T-cell (primary cell): ENCODE results near the gene COL12A1. TPM values are rescaled to one million over a fixed set of nuclear protein-coding genes. Genes with fewer than 3 reads are reported as not detected.

Experiments used
- ATAC-seq, 4 experiments: fragments of 200-7000 bp in 3 of 4; fragments of 150-1000 bp in 1 of 4; cut with Tn5 transposase; replicated peaks in 1 of 4; 1 replicate in 3 of 4; 2 replicates in 1 of 4; pipeline ENCODE4 v1.10.0; 2021; ENCODE audit warnings: moderate library complexity in 3 of 4, mild to moderate bottlenecking in 2 of 4, moderate number of reproducible peaks in 1 of 4
- CTCF ChIA-PET, 2 donors: fragments of 300-600 bp; sonication (Branson Sonifier 250); formaldehyde crosslinking; loops; one replicate each; lab custom pipeline; 2022; ENCODE audit warnings: antibody characterized with exemption in 2 of 2; lab: Charles Lee
- POLR2A ChIA-PET, 2 donors: fragments of 300-600 bp; sonication (Branson Sonifier 250); formaldehyde crosslinking; loops; one replicate each; lab custom pipeline; 2022; ENCODE audit warnings: antibody characterized with exemption in 2 of 2; lab: Charles Lee
- DNase-seq, 35 experiments: peaks; one replicate each; pipeline versions ENCODE4 v3.0.0 to v3.0.0-alpha.2; 2013 to 2023
- H3K27ac ChIP-seq: one replicate; pipeline ENCODE4 v1.5.1; 2013; ENCODE audit warnings: low read length
- H3K27me3 ChIP-seq, 2 experiments: replicated peaks in 1 of 2; 1 replicate in 1 of 2; 2 replicates in 1 of 2; pipeline versions ENCODE4 v1.6.1 to v1.7.0; 2013; ENCODE audit warnings: low read length in 1 of 2, mixed read lengths in 1 of 2; ENCODE audit not compliant: control insufficient read depth in 2 of 2, insufficient read depth in 2 of 2; ENCODE audit errors: extremely low read depth in 1 of 2
- H3K36me3 ChIP-seq, 2 donors: 1 replicate in 1 of 2; 2 replicates in 1 of 2; pipeline versions ENCODE4 v1.6.1 to v1.7.0; 2013; ENCODE audit warnings: low read length in 1 of 2; ENCODE audit not compliant: control insufficient read depth in 2 of 2, insufficient read depth in 1 of 2; ENCODE audit errors: extremely low read depth in 1 of 2
- H3K4me1 ChIP-seq, 2 experiments: 1 replicate in 1 of 2; 2 replicates in 1 of 2; pipeline versions ENCODE4 v1.6.1 to v1.7.0; 2013; ENCODE audit warnings: low read length in 2 of 2, mixed read lengths in 1 of 2; ENCODE audit not compliant: insufficient read depth in 2 of 2, control insufficient read depth in 1 of 2; ENCODE audit errors: extremely low read depth in 1 of 2
- H3K4me3 ChIP-seq, 2 donors: 1 replicate in 1 of 2; 2 replicates in 1 of 2; pipeline versions ENCODE4 v1.5.1 to v1.7.0; 2013; ENCODE audit warnings: mild to moderate bottlenecking in 2 of 2, low read length in 1 of 2, moderate library complexity in 1 of 2; ENCODE audit not compliant: control insufficient read depth in 1 of 2; ENCODE audit errors: extremely low read depth in 1 of 2
- H3K9me3 ChIP-seq: 2 replicates; pipeline ENCODE4 v1.7.0; 2013
- H3K27ac Mint-ChIP-seq, 2 donors: one replicate each; pipeline ENCODE4 v1.8.0; 2020 to 2021; ENCODE audit warnings: mild to moderate bottlenecking in 2 of 2, mixed read lengths in 2 of 2
- H3K27me3 Mint-ChIP-seq, 2 donors: one replicate each; pipeline ENCODE4 v1.8.0; 2021 to 2022; ENCODE audit warnings: mixed read lengths in 2 of 2
- H3K36me3 Mint-ChIP-seq: one replicate; pipeline ENCODE4 v1.8.0; 2021; ENCODE audit warnings: mixed read lengths
- H3K4me1 Mint-ChIP-seq, 3 donors: one replicate each; pipeline ENCODE4 v1.8.0; 2020 to 2022; ENCODE audit warnings: mixed read lengths in 3 of 3, mild to moderate bottlenecking in 1 of 3
- H3K4me3 Mint-ChIP-seq, 3 donors: one replicate each; pipeline ENCODE4 v1.8.0; 2020 to 2022; ENCODE audit warnings: mild to moderate bottlenecking in 3 of 3, mixed read lengths in 3 of 3, moderate library complexity in 3 of 3
- H3K9me3 Mint-ChIP-seq, 3 donors: one replicate each; pipeline ENCODE4 v1.8.0; 2020 to 2022; ENCODE audit warnings: mixed read lengths in 3 of 3
- WGBS: methylation state at CpG from one replicate; pipeline ENCODE4 v1.1.5; 2013; ENCODE audit warnings: missing lambda C conversion rate; ENCODE audit not compliant: insufficient coverage; 5-methylcytosine and 5-hydroxymethylcytosine counted together
- total RNA-seq, 35 experiments: library from RNA in 6 of 35; stranded (reverse) in 6 of 35; fragments of 120-200 nt in 1 of 35; gene quantifications; one replicate each; pipeline versions ENCODE4 v1.2.1 to v1.2.4 and lab custom pipeline; 2013 to 2026

The COL12A1 gene
- total RNA-seq, 5 donors from 2014 or later (not counting 1 experiment from before 2014, with no cell fraction given): 0.59 to 0.95 (median 0.76) TPM; not detected in 2

- Mint-ChIP-seq H3K27me3 (peaks cover 0 to 4% of the 10 kb centered on the region in 2 donors), H3K9me3 (peaks cover 0 to 12% (median 5%) of the 10 kb centered on the region in 3 donors), H3K4me3 (no peak overlapping the region), H3K36me3 (no peaks in the 10 kb centered on the region), H3K27ac (no peak overlapping the region), H3K4me1 (no peaks in the 10 kb centered on the region)
- WGBS: no CpG with 5 or more reads among the region's 1 CpG
- ATAC-seq: no peak
- H3K27me3 ChIP-seq: no peaks in the 10 kb centered on the region
- no peak overlapping the region for H3K27ac ChIP-seq
- no peaks in the 10 kb centered on the region for H3K4me1 ChIP-seq
- DNase-seq: no peak
- no peak overlapping the region for H3K4me3 ChIP-seq
- POLR2A ChIA-PET: no interaction called here
- no peaks in the 10 kb centered on the region for H3K36me3 ChIP-seq
- H3K9me3 ChIP-seq: no peaks in the 10 kb centered on the region
- CTCF ChIA-PET: no interaction called here
Observed at GRCh38 chr6:75070244-75070643, 135.6 kb downstream of the COL12A1 start.

- ATAC-seq: no peak
- H3K27me3 ChIP-seq: no peaks in the 10 kb centered on the region
- H3K4me1 Mint-ChIP-seq: no peaks in the 10 kb centered on the region
- POLR2A ChIA-PET: no interaction called here
- no peaks in the 10 kb centered on the region for H3K4me1 ChIP-seq
- DNase-seq: no peak
- no peaks in the 10 kb centered on the region for H3K9me3 ChIP-seq
- no peak overlapping the region for H3K27ac Mint-ChIP-seq
- WGBS: 80% methylated on average over 3 of the region's 5 CpGs
- H3K9me3 Mint-ChIP-seq: peaks cover 0 to 14% (median 5%) of the 10 kb centered on the region in 3 donors
- H3K36me3 ChIP-seq: no peaks in the 10 kb centered on the region
- no peaks in the 10 kb centered on the region for H3K27me3 Mint-ChIP-seq
- H3K27ac ChIP-seq: no peak overlapping the region
- H3K36me3 Mint-ChIP-seq: no peaks in the 10 kb centered on the region
- no peak overlapping the region for H3K4me3 ChIP-seq
- H3K4me3 Mint-ChIP-seq: no peak overlapping the region
- CTCF ChIA-PET: no interaction called here
Observed at GRCh38 chr6:75065523-75065922, 140.3 kb downstream of the COL12A1 start.

- H3K36me3 ChIP-seq: no peaks in the 10 kb centered on the region
- no peaks in the 10 kb centered on the region for H3K27me3 Mint-ChIP-seq
- H3K4me3 Mint-ChIP-seq: no peak overlapping the region
- ChIA-PET CTCF (no interaction called here), POLR2A (no interaction called here)
- no peaks in the 10 kb centered on the region for H3K27me3 ChIP-seq
- H3K4me1 ChIP-seq: no peaks in the 10 kb centered on the region
- H3K9me3 Mint-ChIP-seq: peaks cover 0 to 8% (median 4%) of the 10 kb centered on the region in 3 donors
- WGBS: no CpG with 5 or more reads among the region's 3 CpGs
- no peaks in the 10 kb centered on the region for H3K9me3 ChIP-seq
- ATAC-seq: no peak
- no peak overlapping the region for H3K27ac ChIP-seq
- H3K4me3 ChIP-seq: no peak overlapping the region
- no peaks in the 10 kb centered on the region for H3K4me1 Mint-ChIP-seq
- H3K27ac Mint-ChIP-seq: no peak overlapping the region
- H3K36me3 Mint-ChIP-seq: no peaks in the 10 kb centered on the region
- DNase-seq: no peak
Observed at GRCh38 chr6:75052491-75052890, 153.4 kb downstream of the COL12A1 start.

GRCh38 chr6:75049308-75049707, 156.5 kb downstream of the COL12A1 start:
- no peak overlapping the region for H3K27ac Mint-ChIP-seq
- Histone ChIP-seq H3K4me1 (no peaks in the 10 kb centered on the region), H3K4me3 (no peak overlapping the region), H3K27ac (no peak overlapping the region), H3K27me3 (no peaks in the 10 kb centered on the region), H3K9me3 (no peaks in the 10 kb centered on the region), H3K36me3 (no peaks in the 10 kb centered on the region)
- ChIA-PET POLR2A (no interaction called here), CTCF (no interaction called here)
- DNase-seq (no peak), ATAC-seq (no peak)
- peaks cover 3 to 11% (median 8%) of the 10 kb centered on the region in 3 donors for H3K9me3 Mint-ChIP-seq
- no peaks in the 10 kb centered on the region for H3K36me3 Mint-ChIP-seq
- no peaks in the 10 kb centered on the region for H3K4me1 Mint-ChIP-seq
- no peaks in the 10 kb centered on the region for H3K27me3 Mint-ChIP-seq
- H3K4me3 Mint-ChIP-seq: no peak overlapping the region

- Mint-ChIP-seq H3K4me1 (no peaks in the 10 kb centered on the region), H3K27me3 (no peaks in the 10 kb centered on the region), H3K27ac (no peak overlapping the region), H3K4me3 (no peak overlapping the region), H3K9me3 (peaks cover 8 to 26% (median 19%) of the 10 kb centered on the region in 3 donors), H3K36me3 (no peaks in the 10 kb centered on the region)
- Histone ChIP-seq H3K4me3 (no peak overlapping the region), H3K36me3 (no peaks in the 10 kb centered on the region), H3K27ac (no peak overlapping the region), H3K4me1 (no peaks in the 10 kb centered on the region), H3K9me3 (no peaks in the 10 kb centered on the region), H3K27me3 (no peaks in the 10 kb centered on the region)
- POLR2A ChIA-PET: no interaction called here
- DNase-seq: no peak
- CTCF ChIA-PET: no interaction called here
- no peak for ATAC-seq
Observed at GRCh38 chr6:75044846-75045245, 161.0 kb downstream of the COL12A1 start.

- WGBS: 78% methylated on average over 1 of the region's 2 CpGs
- Histone ChIP-seq H3K4me3 (no peak overlapping the region), H3K9me3 (no peaks in the 10 kb centered on the region), H3K27me3 (no peaks in the 10 kb centered on the region), H3K36me3 (no peaks in the 10 kb centered on the region), H3K27ac (no peak overlapping the region), H3K4me1 (no peaks in the 10 kb centered on the region)
- ChIA-PET CTCF (no interaction called here), POLR2A (no interaction called here)
- H3K36me3 Mint-ChIP-seq: no peaks in the 10 kb centered on the region
- no peaks in the 10 kb centered on the region for H3K27me3 Mint-ChIP-seq
- H3K9me3 Mint-ChIP-seq: peaks cover 4 to 23% (median 16%) of the 10 kb centered on the region in 3 donors
- ATAC-seq (no peak), DNase-seq (no peak)
- no peak overlapping the region for H3K4me3 Mint-ChIP-seq
- H3K27ac Mint-ChIP-seq: no peak overlapping the region
- no peaks in the 10 kb centered on the region for H3K4me1 Mint-ChIP-seq
Observed at GRCh38 chr6:75041381-75041780, 164.5 kb downstream of the COL12A1 start.
